ENCODE results near the gene FRRS1L. TPM values are rescaled to one million over a fixed set of nuclear protein-coding genes. Genes with fewer than 3 reads are reported as not detected.

Gene FRRS1L
- total and polyA plus RNA-seq, 2 of the 4 experiments (the other 2 are of a cell fraction), result under 0.01 to 0.05 TPM

GRCh38 chr9:109129470-109130197 is 37.4 kb downstream of the FRRS1L start:
- H2BK120ac ChIP-seq (ENCODE audit: low read depth, low read length), result no peak overlapping the region
- no peak overlapping the region for H4K91ac ChIP-seq (ENCODE audit: insufficient read depth, low read depth, low read length)
- no peaks in the 10 kb centered on the region for H3K36me3 ChIP-seq (ENCODE audit: control insufficient read depth, insufficient read depth, low read length)
- H2AFZ ChIP-seq (replicated peaks; ENCODE audit: low read length, poor library complexity), result no peak overlapping the region
- H4K20me1 ChIP-seq (ENCODE audit: insufficient read depth, low read length), result no peaks in the 10 kb centered on the region
- TF ChIP-seq RAD21 (IDR thresholded peaks at IDR 0.05; ENCODE audit: low read length), result no peak
- no peak for TF ChIP-seq SMC3 (IDR thresholded peaks at IDR 0.05; ENCODE audit: low read depth, low read length)
- TF ChIP-seq CTCF (conservative IDR thresholded peaks at IDR 0.05; ENCODE audit: low read depth, low read length), result no peak
- TF ChIP-seq, protein P1, sequence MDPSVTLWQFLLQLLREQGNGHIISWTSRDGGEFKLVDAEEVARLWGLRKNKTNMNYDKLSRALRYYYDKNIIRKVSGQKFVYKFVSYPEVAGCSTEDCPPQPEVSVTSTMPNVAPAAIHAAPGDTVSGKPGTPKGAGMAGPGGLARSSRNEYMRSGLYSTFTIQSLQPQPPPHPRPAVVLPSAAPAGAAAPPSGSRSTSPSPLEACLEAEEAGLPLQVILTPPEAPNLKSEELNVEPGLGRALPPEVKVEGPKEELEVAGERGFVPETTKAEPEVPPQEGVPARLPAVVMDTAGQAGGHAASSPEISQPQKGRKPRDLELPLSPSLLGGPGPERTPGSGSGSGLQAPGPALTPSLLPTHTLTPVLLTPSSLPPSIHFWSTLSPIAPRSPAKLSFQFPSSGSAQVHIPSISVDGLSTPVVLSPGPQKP (IDR thresholded peaks at IDR 0.05; ENCODE audit: borderline replicate concordance, low read depth, low read length), result no peak
- no peak for TF ChIP-seq CEBPB (IDR thresholded peaks at IDR 0.05; ENCODE audit: low read depth, low read length)
- no peak for TF ChIP-seq MAFK (IDR thresholded peaks at IDR 0.05; ENCODE audit: low read depth, low read length)
- no peak for TF ChIP-seq RCOR1 (IDR thresholded peaks at IDR 0.05; ENCODE audit: insufficient replicate concordance, low read length)
- TF ChIP-seq MXI1 (IDR thresholded peaks at IDR 0.05; ENCODE audit: borderline replicate concordance, low read depth, low read length), result no peak
- TF ChIP-seq, protein P2, sequence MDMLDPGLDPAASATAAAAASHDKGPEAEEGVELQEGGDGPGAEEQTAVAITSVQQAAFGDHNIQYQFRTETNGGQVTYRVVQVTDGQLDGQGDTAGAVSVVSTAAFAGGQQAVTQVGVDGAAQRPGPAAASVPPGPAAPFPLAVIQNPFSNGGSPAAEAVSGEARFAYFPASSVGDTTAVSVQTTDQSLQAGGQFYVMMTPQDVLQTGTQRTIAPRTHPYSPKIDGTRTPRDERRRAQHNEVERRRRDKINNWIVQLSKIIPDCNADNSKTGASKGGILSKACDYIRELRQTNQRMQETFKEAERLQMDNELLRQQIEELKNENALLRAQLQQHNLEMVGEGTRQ (IDR thresholded peaks at IDR 0.05; ENCODE audit: low read depth, low read length), result no peak
- TF ChIP-seq POLR2A (IDR thresholded peaks at IDR 0.05; ENCODE audit: low read depth, low read length), result no peak
- TF ChIP-seq NFE2L2 (IDR thresholded peaks at IDR 0.05; ENCODE audit: low read depth, low read length), result no peak
- no peak for TF ChIP-seq MAZ (IDR thresholded peaks at IDR 0.05; ENCODE audit: borderline replicate concordance, low read depth, low read length)
- no peak for TF ChIP-seq FOS (IDR thresholded peaks at IDR 0.05; ENCODE audit: low read depth, low read length)
- no peak for TF ChIP-seq RFX5 (IDR thresholded peaks at IDR 0.05; ENCODE audit: low read depth, low read length)
- no peak for TF ChIP-seq BHLHE40 (IDR thresholded peaks at IDR 0.05; ENCODE audit: low read depth, low read length)
- no peak for TF ChIP-seq CHD1 (IDR thresholded peaks at IDR 0.05; ENCODE audit: low read depth, low read length)
- no peak overlapping the region for H2BK20ac ChIP-seq (ENCODE audit: low read depth, low read length)
- H3K9me1 ChIP-seq (ENCODE audit: insufficient read depth, low read length), result no peaks in the 10 kb centered on the region
- in situ Hi-C loops (cut with MboI; ENCODE audit: low sequenced_read_pairs), result no loop called here
- no peaks in the 10 kb centered on the region for H3K9me3 ChIP-seq (ENCODE audit: control insufficient read depth, insufficient read depth, low read length)
- no TSS peak for BruUV-seq (replicated peaks)
- dilution Hi-C loops (cut with HindIII; ENCODE audit: low sequenced_read_pairs, unreplicated experiment), result no loop called here
- no peak overlapping the region for H3K23ac ChIP-seq (ENCODE audit: low read depth, low read length)
- no peaks in the 10 kb centered on the region for H3K4me1 ChIP-seq (ENCODE audit: control insufficient read depth, insufficient read depth, low read length)
- no peak overlapping the region for H3K14ac ChIP-seq (replicated peaks; ENCODE audit: low read depth, low read length)
- DNase-seq, result no peak
- ATAC-seq (ENCODE audit: low read depth), result no peak
- H3K27me3 ChIP-seq (ENCODE audit: control insufficient read depth, insufficient read depth, low read length), result peaks cover under 1% of the 10 kb centered on the region; the same call in 1 of the 2 replicates
- POLR2A ChIA-PET (ENCODE audit: unreplicated experiment), result interaction anchor here (0.6 kb wide), 1 partner anchor 9 kb away, joined by 3 read pairs; no protein-coding TSS in a partner anchor
- H4K8ac ChIP-seq (ENCODE audit: low read depth in 2 of 2, low read length in 2 of 2), result no peak overlapping the region
- H3K4ac ChIP-seq (ENCODE audit: low read depth, low read length), result no peak overlapping the region
- no peak overlapping the region for H3K9ac ChIP-seq (ENCODE audit: low read depth, low read length)
- WGBS, 2 experiments (ENCODE audit: extremely low coverage in 2 of 2, insufficient read length in 1 of 2), result no CpG with 5 or more reads among the region's 6 CpGs
- no peaks in the 10 kb centered on the region for H3K79me1 ChIP-seq (ENCODE audit: low read depth in 1 of 2, low read length in 2 of 2)
- no peak overlapping the region for H4K5ac ChIP-seq (ENCODE audit: low read depth, low read length)
- H2BK5ac ChIP-seq (ENCODE audit: low read depth, low read length, poor library complexity, severe bottlenecking), result no peak overlapping the region
- no peak overlapping the region for H2AK5ac ChIP-seq (ENCODE audit: low read depth, low read length)
- no peak overlapping the region for H3K18ac ChIP-seq (ENCODE audit: low read depth, low read length)
- intact Hi-C loops (cut with micrococcal nuclease), result no loop called here
- H3K56ac ChIP-seq (ENCODE audit: extremely low read depth, insufficient read depth, low read length), result no peak overlapping the region
- no peak overlapping the region for H2AK9ac ChIP-seq (replicated peaks; ENCODE audit: low read depth, low read length, poor library complexity)
- H2BK15ac ChIP-seq (ENCODE audit: low read depth, low read length), result no peak overlapping the region
- H3K27ac ChIP-seq (ENCODE audit: insufficient read depth, low read length), result no peak overlapping the region
- CTCF ChIA-PET, result no interaction called here
- no peak overlapping the region for H3K4me3 ChIP-seq (ENCODE audit: insufficient read depth, low read depth, low read length)
- no peak overlapping the region for H3K4me2 ChIP-seq (ENCODE audit: low read depth, low read length)

Measured in IMR-90 (cell line).